ENCODE data around the gene CEACAM8.
"Not testable (repeated sequence)": the region's sequence is repeated elsewhere in the genome, so short reads cannot be mapped to it uniquely, and the experiment has no call there.

The CEACAM8 gene

GRCh38 chr19:42573642-42574041 lies 21.1 kb downstream of the CEACAM8 start:
- no peak for DNase-seq (ENCODE audit: low read depth, low spot score)

GRCh38 chr19:42571116-42571515 lies 23.6 kb downstream of the CEACAM8 start:
- no peak for DNase-seq (ENCODE audit: low read depth, low spot score)

- no peak for DNase-seq (ENCODE audit: low read depth, low spot score)
Observed at GRCh38 chr19:42569193-42569592, 25.5 kb downstream of the CEACAM8 start.

GRCh38 chr19:42568006-42568405 lies 26.7 kb downstream of the CEACAM8 start:
- no peak for DNase-seq (ENCODE audit: low read depth, low spot score)

- no peak for DNase-seq (ENCODE audit: low read depth, low spot score)
Observed at GRCh38 chr19:42567567-42567966, 27.2 kb downstream of the CEACAM8 start.

GRCh38 chr19:42563352-42564210 lies 31.1 kb downstream of the CEACAM8 start:
- no peak for DNase-seq (ENCODE audit: low read depth, low spot score)

GRCh38 chr19:42561512-42561911 lies 33.2 kb downstream of the CEACAM8 start:
- no peak for DNase-seq (ENCODE audit: low read depth, low spot score)

- no peak for DNase-seq (ENCODE audit: low read depth, low spot score)
Observed at GRCh38 chr19:42560731-42561130, 34.0 kb downstream of the CEACAM8 start.

GRCh38 chr19:42558450-42559150 lies 36.1 kb downstream of the CEACAM8 start:
- DNase-seq (ENCODE audit: low read depth, low spot score), result no peak

- not testable (repeated sequence) for DNase-seq (ENCODE audit: low read depth, low spot score)
Observed at GRCh38 chr19:42557386-42557871, 37.3 kb downstream of the CEACAM8 start.

- DNase-seq (ENCODE audit: low read depth, low spot score), result no peak
Observed at GRCh38 chr19:42555801-42556200, 38.9 kb downstream of the CEACAM8 start.

GRCh38 chr19:42555317-42555716 lies 39.4 kb downstream of the CEACAM8 start:
- no peak for DNase-seq (ENCODE audit: low read depth, low spot score)

- no peak for DNase-seq (ENCODE audit: low read depth, low spot score)
Observed at GRCh38 chr19:42554046-42554575, 40.6 kb downstream of the CEACAM8 start.

GRCh38 chr19:42553292-42554045 lies 41.3 kb downstream of the CEACAM8 start:
- DNase-seq (ENCODE audit: low read depth, low spot score), result no peak

- DNase-seq (ENCODE audit: low read depth, low spot score), result no peak
Observed at GRCh38 chr19:42552086-42553065, 42.3 kb downstream of the CEACAM8 start.

- DNase-seq (ENCODE audit: low read depth, low spot score), result not testable (repeated sequence)
Observed at GRCh38 chr19:42550521-42550920, 44.2 kb downstream of the CEACAM8 start.

GRCh38 chr19:42549067-42549466 lies 45.7 kb downstream of the CEACAM8 start:
- not testable (repeated sequence) for DNase-seq (ENCODE audit: low read depth, low spot score)

GRCh38 chr19:42548552-42548951 lies 46.2 kb downstream of the CEACAM8 start:
- no peak for DNase-seq (ENCODE audit: low read depth, low spot score)

GRCh38 chr19:42547929-42548328 lies 46.8 kb downstream of the CEACAM8 start:
- DNase-seq (ENCODE audit: low read depth, low spot score), result no peak

- DNase-seq (ENCODE audit: low read depth, low spot score), result no peak
Observed at GRCh38 chr19:42546831-42547500, 47.8 kb downstream of the CEACAM8 start.

Data from brain pericyte (primary cell).